HG02884 (cell line): ENCODE results near the gene CADM1.

ENCODE experiments used
- ATAC-seq: cut with Tn5 transposase; IDR thresholded peaks from one replicate; pipeline ENCODE4 v1.9.1; 2021; ENCODE audit warnings: mild to moderate bottlenecking, moderate library complexity; ENCODE audit not compliant: unreplicated experiment

CADM1 gene

GRCh38 chr11:115452241-115452640 lies 52.0 kb downstream of the CADM1 start:
- ATAC-seq: no peak

GRCh38 chr11:115450519-115450918 lies 53.7 kb downstream of the CADM1 start:
- no peak for ATAC-seq

- ATAC-seq: no peak
Measured at GRCh38 chr11:115447273-115447864, 56.8 kb downstream of the CADM1 start.

- no peak for ATAC-seq
Measured at GRCh38 chr11:115446214-115446613, 58.0 kb downstream of the CADM1 start.

GRCh38 chr11:115444542-115444941 lies 59.7 kb downstream of the CADM1 start:
- no peak for ATAC-seq

- ATAC-seq: no peak
Measured at GRCh38 chr11:115439969-115440540, 64.2 kb downstream of the CADM1 start.

GRCh38 chr11:115439385-115439784 lies 64.8 kb downstream of the CADM1 start:
- no peak for ATAC-seq

GRCh38 chr11:115437902-115438575 lies 66.2 kb downstream of the CADM1 start:
- ATAC-seq: no peak

- no peak for ATAC-seq
Measured at GRCh38 chr11:115430345-115430744, 73.9 kb downstream of the CADM1 start.

GRCh38 chr11:115428306-115428705 lies 75.9 kb downstream of the CADM1 start:
- no peak for ATAC-seq

GRCh38 chr11:115425816-115426215 lies 78.4 kb downstream of the CADM1 start:
- ATAC-seq: no peak

- no peak for ATAC-seq
Measured at GRCh38 chr11:115425250-115425649, 79.0 kb downstream of the CADM1 start.

- no peak for ATAC-seq
Measured at GRCh38 chr11:115423728-115424459, 80.3 kb downstream of the CADM1 start.

- ATAC-seq: no peak
Measured at GRCh38 chr11:115421992-115422689, 82.1 kb downstream of the CADM1 start.

- no peak for ATAC-seq
Measured at GRCh38 chr11:115421352-115421991, 82.7 kb downstream of the CADM1 start.

- no peak for ATAC-seq
Measured at GRCh38 chr11:115420505-115420904, 83.7 kb downstream of the CADM1 start.

- no peak for ATAC-seq
Measured at GRCh38 chr11:115418626-115419025, 85.6 kb downstream of the CADM1 start.

- ATAC-seq: no peak
Measured at GRCh38 chr11:115418081-115418480, 86.1 kb downstream of the CADM1 start.

- ATAC-seq: no peak
Measured at GRCh38 chr11:115411120-115411519, 93.1 kb downstream of the CADM1 start.

GRCh38 chr11:115409691-115410220 lies 94.5 kb downstream of the CADM1 start:
- ATAC-seq: no peak
